ENCODE measurements around the gene CAND1. TPM values are rescaled to one million over a fixed set of nuclear protein-coding genes. Genes with fewer than 3 reads are reported as not detected.

Gene CAND1
- total and polyA plus RNA-seq, 2 of the 8 experiments (the other 6 are each of a cell fraction or from before 2014, with no cell fraction given): 39.4 to 271 TPM

DNA sequence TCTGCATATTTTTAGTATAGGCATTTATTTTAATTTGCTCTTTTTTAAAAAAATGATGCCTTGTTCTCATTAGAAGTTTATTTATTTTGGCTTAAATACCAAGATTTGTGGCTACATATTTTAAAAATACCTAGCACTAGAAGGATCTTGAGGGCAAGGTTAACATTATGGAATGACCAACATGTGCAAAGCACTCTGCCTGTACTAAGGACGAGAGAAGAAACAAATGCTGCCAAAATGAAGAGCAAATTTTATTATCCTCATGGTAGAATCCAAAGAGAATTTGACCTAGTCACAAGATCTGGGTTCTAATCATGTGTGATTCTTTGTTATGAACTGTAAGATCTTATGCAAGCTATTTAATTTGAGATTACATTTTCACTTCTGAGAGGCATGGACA, 2.8 kb downstream of the CAND1 start:
- ChIA-PET POLR2A (ENCODE audit: partially characterized antibody) (interaction anchor here (1.1 kb wide), 1 partner anchor 35 kb away, joined by 3 read pairs; no protein-coding TSS in a partner anchor), CTCF (ENCODE audit: partially characterized antibody) (no interaction called here)
- Histone ChIP-seq H4K91ac (replicated peaks; ENCODE audit: insufficient read length, low read length) (no peak overlapping the region), H3K4me2 (ENCODE audit: insufficient read depth in 1 of 2, low read depth in 2 of 2, low read length in 2 of 2) (no peak overlapping the region; a peak in 1 of 4 replicates), H2BK15ac (ENCODE audit: low read length) (no peak overlapping the region), H4K20me1 (replicated peaks in 1 of 2; ENCODE audit: control insufficient read depth in 1 of 2, insufficient read depth in 2 of 2, low read length in 2 of 2) (peaks cover 5 to 18% of the 10 kb centered on the region in 2 experiments), H3K23ac (ENCODE audit: insufficient read length) (no peak overlapping the region), H3K9ac (replicated peaks in 1 of 4; ENCODE audit: extremely low read depth in 1 of 4, low read depth in 3 of 4, low read length in 3 of 4) (no peak overlapping the region), H3K14ac (ENCODE audit: insufficient read length) (no peak overlapping the region), H4K8ac (ENCODE audit: extremely low read depth, insufficient read depth, low read length) (no peak overlapping the region), H3K4ac (replicated peaks; ENCODE audit: insufficient read length, low read depth, low read length) (no peak overlapping the region), H3K4me3 (ENCODE audit: extremely low read depth in 1 of 4, insufficient read depth in 2 of 4, low read depth in 3 of 4, low read length in 4 of 4) (peak overlapping the region in 1 of 4 experiments; percentile 89; a peak in 1 of 8 replicates), H3K4me1 (replicated peaks in 1 of 4; ENCODE audit: control insufficient read depth in 3 of 4, insufficient read depth in 4 of 4, low read length in 3 of 4) (peaks cover 0 to 5% (median 1%) of the 10 kb centered on the region in 4 experiments; a peak in 3 of 7 replicates), H3K27me3 (replicated peaks in 1 of 4; ENCODE audit: control insufficient read depth in 3 of 4, extremely low read depth in 1 of 4, insufficient read depth in 3 of 4, low read length in 3 of 4) (no peaks in the 10 kb centered on the region), H4K5ac (ENCODE audit: insufficient read length, low read depth, low read length) (no peak overlapping the region), H2BK120ac (replicated peaks; ENCODE audit: low read depth, low read length) (no peak overlapping the region), H2BK12ac (ENCODE audit: low read depth, low read length) (no peak overlapping the region), H2BK20ac (ENCODE audit: low read length) (no peak overlapping the region), H3K27ac (ENCODE audit: low read depth, low read length) (no peak overlapping the region), H3K79me1 (ENCODE audit: low read depth, low read length) (peaks cover 2% of the 10 kb centered on the region), H3K36me3 (ENCODE audit: control insufficient read depth in 2 of 4, insufficient read depth in 4 of 4, low read length in 3 of 4) (peaks cover 0 to 9% (median 0%) of the 10 kb centered on the region in 4 experiments; a peak in 2 of 8 replicates), H2AK5ac (ENCODE audit: low read depth, low read length) (no peak overlapping the region), H2AFZ (ENCODE audit: low read length) (no peak overlapping the region), H3K56ac (replicated peaks; ENCODE audit: insufficient read length, low read depth, low read length) (no peak overlapping the region), H3K18ac (ENCODE audit: extremely low read depth, low read length) (no peak overlapping the region), H3K23me2 (ENCODE audit: low read depth, low read length) (peaks cover 7% of the 10 kb centered on the region), H3K9me3 (ENCODE audit: insufficient read depth in 2 of 2, low read depth in 1 of 2, low read length in 1 of 2) (no peaks in the 10 kb centered on the region), H2BK5ac (ENCODE audit: low read depth, low read length) (no peak overlapping the region), H3K79me2 (ENCODE audit: control insufficient read depth in 1 of 2, insufficient read depth in 2 of 2, low read length in 2 of 2) (peaks cover 35 to 74% of the 10 kb centered on the region in 2 experiments)
- 96% methylated on average over 1 of the region's 1 CpG; no CpG with 5 or more reads in 1 of the 2 experiments for WGBS, 2 experiments (ENCODE audit: extremely low coverage in 1 of 2, insufficient coverage in 1 of 2, insufficient read length in 1 of 2, insufficient replicate concordance in 2 of 2, low coverage in 1 of 2, low lambda C conversion rate in 2 of 2, missing lambda C conversion rate in 1 of 2)
- no peak for FAIRE-seq
- no peak for DNase-seq (ENCODE audit: low read depth in 1 of 2, low spot score in 2 of 2)
- TF ChIP-seq SIN3A (conservative IDR thresholded peaks at IDR 0.05 in 1 of 2, IDR thresholded peaks at IDR 0.05 in 1 of 2; ENCODE audit: low read depth in 1 of 2, low read length in 2 of 2) (no peak), RBBP5 (IDR thresholded peaks at IDR 0.05; ENCODE audit: borderline replicate concordance, low read depth, low read length) (no peak)
